Keratinocyte (primary cell): ENCODE measurements around the gene CYP11A1. TPM values are rescaled to one million over a fixed set of nuclear protein-coding genes. Genes with fewer than 3 reads are reported as not detected.

ENCODE experiments used
- DNase-seq: peaks from one replicate; pipeline ENCODE4 v3.0.0-alpha.2; 2011; ENCODE audit warnings: low read depth, missing footprints, low spot score
- FAIRE-seq: peaks from 2 replicates; lab custom pipeline; 2011; peaks lifted over from hg19 to GRCh38; lab: Jason Lieb, UNC
- H2AFZ ChIP-seq: 2 replicates; pipeline ENCODE4 v1.6.0; 2012; ENCODE audit warnings: low read length, control low read depth, inconsistent platforms; ENCODE audit not compliant: control insufficient read depth
- H3K27ac ChIP-seq: 2 replicates; pipeline ENCODE4 v1.5.1; 2011; ENCODE audit warnings: low read length; ENCODE audit not compliant: control insufficient read depth, insufficient read depth
- H3K27me3 ChIP-seq: 3 replicates; pipeline ENCODE4 v1.6.0; 2011; ENCODE audit warnings: low read length; ENCODE audit not compliant: control insufficient read depth, insufficient read depth; ENCODE audit errors: extremely low read depth
- H3K36me3 ChIP-seq, 2 experiments: 2 replicates in 1 of 2; 3 replicates in 1 of 2; pipeline ENCODE4 v1.5.1; 2011; ENCODE audit warnings: low read length in 2 of 2, mild to moderate bottlenecking in 1 of 2; ENCODE audit not compliant: control insufficient read depth in 2 of 2, insufficient read depth in 2 of 2; ENCODE audit errors: extremely low read depth in 1 of 2
- H3K4me1 ChIP-seq: 3 replicates; pipeline ENCODE4 v1.5.1; 2011; ENCODE audit warnings: low read length; ENCODE audit not compliant: control insufficient read depth, insufficient read depth; ENCODE audit errors: extremely low read depth
- H3K4me2 ChIP-seq: 3 replicates; pipeline ENCODE4 v1.6.0; 2011; ENCODE audit warnings: low read depth, low read length; ENCODE audit not compliant: control insufficient read depth, insufficient read depth; ENCODE audit errors: extremely low read depth
- H3K4me3 ChIP-seq, 3 experiments: fragments of 200-600 bp in 1 of 3; sonication (generic) in 1 of 3; 2 replicates in 2 of 3; 3 replicates in 1 of 3; pipeline ENCODE4 v1.5.1; 2011 to 2016; ENCODE audit warnings: low read length in 3 of 3, mild to moderate bottlenecking in 3 of 3, control low read depth in 2 of 3, inconsistent platforms in 1 of 3, low read depth in 1 of 3, mixed read lengths in 1 of 3, mixed run types in 1 of 3, moderate library complexity in 1 of 3; ENCODE audit not compliant: control insufficient read depth in 2 of 3, insufficient read depth in 2 of 3; ENCODE audit errors: extremely low read depth in 1 of 3
- H3K79me2 ChIP-seq: 2 replicates; pipeline ENCODE4 v1.6.0; 2012; ENCODE audit warnings: low read length; ENCODE audit not compliant: control insufficient read depth, insufficient read depth
- H3K9ac ChIP-seq: 3 replicates; pipeline ENCODE4 v1.6.0; 2011; ENCODE audit warnings: low read length; ENCODE audit not compliant: control insufficient read depth, insufficient read depth; ENCODE audit errors: extremely low read depth
- H3K9me1 ChIP-seq: 3 replicates; pipeline ENCODE4 v1.6.0; 2011; ENCODE audit warnings: low read length; ENCODE audit not compliant: control insufficient read depth, insufficient read depth; ENCODE audit errors: extremely low read depth
- H3K9me3 ChIP-seq: 2 replicates; pipeline ENCODE4 v1.5.1; 2012; ENCODE audit warnings: low read depth, low read length; ENCODE audit not compliant: control insufficient read depth
- H4K20me1 ChIP-seq: 3 replicates; pipeline ENCODE4 v1.6.0; 2011; ENCODE audit warnings: low read length; ENCODE audit not compliant: control insufficient read depth, insufficient read depth; ENCODE audit errors: extremely low read depth
- EZH2 ChIP-seq: IDR thresholded peaks from one replicate; pipeline ENCODE4 v1.6.1; 2012; ENCODE audit warnings: inconsistent platforms, mild to moderate bottlenecking, low read length, moderate library complexity
- dilution Hi-C: fragments of 300-500 bp; cut with MboI; formaldehyde crosslinking; loops from one replicate; pipeline ENCODE4 v1.7.0; 2020; ENCODE audit warnings: low sequenced_read_pairs; ENCODE audit not compliant: extremely low pct_ligation_motif_present
- polyA plus RNA-seq, 5 experiments: library from polyadenylated mRNA; depleted of rRNA in 3 of 5; stranded (reverse) in 3 of 5; stranded (forward) in 1 of 5; unstranded in 1 of 5; fragments of >200 nt; gene quantifications; 1 replicate in 1 of 5; 2 replicates in 3 of 5; 3 replicates in 1 of 5; pipeline versions ENCODE4 v1.2.1 to v1.2.3, GENCODE V29; 2011 to 2012; ENCODE audit warnings: missing spikeins in 2 of 5, low read depth in 1 of 5, low replicate concordance in 1 of 5
- TF ChIP-seq, protein P1 (sequence below), 3 experiments: IDR thresholded peaks in 1 of 3; conservative IDR thresholded peaks in 1 of 3; optimal IDR thresholded peaks in 1 of 3; 2 replicates in 2 of 3; 3 replicates in 1 of 3; pipeline versions ENCODE3 to v1.5.1; 2011; ENCODE audit warnings: low read length in 3 of 3, mild to moderate bottlenecking in 3 of 3, moderate library complexity in 2 of 3, control low read depth in 1 of 3, inconsistent platforms in 1 of 3; ENCODE audit not compliant: insufficient read depth in 2 of 3; ENCODE audit errors: extremely low read depth in 1 of 3

Gene CYP11A1
- polyA plus RNA-seq, 1 donor (not counting 4 experiments of a cell fraction or from before 2014, with no cell fraction given) = not detected

DNA sequence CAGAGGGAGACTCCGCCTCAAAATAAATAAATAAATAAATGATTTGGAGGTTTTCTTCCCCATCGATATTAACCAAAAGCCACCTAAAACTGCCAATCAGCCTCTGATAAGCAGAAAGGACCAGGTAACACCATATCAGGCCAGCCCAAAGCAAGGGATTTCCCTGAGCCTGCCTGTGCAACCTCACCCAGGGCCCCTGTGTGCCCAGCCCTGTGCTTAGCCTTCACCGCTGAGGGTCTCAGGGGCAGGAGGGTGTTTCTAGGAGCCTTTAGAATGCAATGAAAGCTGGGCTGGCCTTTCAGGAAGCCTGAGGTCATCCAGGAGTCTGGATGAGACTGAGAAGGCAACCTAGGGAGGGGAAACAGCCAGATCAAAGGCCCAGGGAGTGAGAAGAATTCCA lies 35.4 kb downstream of the CYP11A1 start:
- Histone ChIP-seq H3K4me1 (no peaks in the 10 kb centered on the region), H2AFZ (no peak overlapping the region), H3K79me2 (no peaks in the 10 kb centered on the region), H4K20me1 (peaks cover 3% of the 10 kb centered on the region), H3K4me2 (no peak overlapping the region), H3K36me3 (no peaks in the 10 kb centered on the region), H3K9ac (no peak overlapping the region), H3K9me3 (no peaks in the 10 kb centered on the region), H3K9me1 (no peaks in the 10 kb centered on the region), H3K27me3 (peaks cover 12% of the 10 kb centered on the region), H3K27ac (no peak overlapping the region), H3K4me3 (no peak overlapping the region)
- FAIRE-seq (no peak), DNase-seq (no peak)
- dilution Hi-C loops = no loop called here
- no peak for TF ChIP-seq EZH2
- TF ChIP-seq, protein P1, sequence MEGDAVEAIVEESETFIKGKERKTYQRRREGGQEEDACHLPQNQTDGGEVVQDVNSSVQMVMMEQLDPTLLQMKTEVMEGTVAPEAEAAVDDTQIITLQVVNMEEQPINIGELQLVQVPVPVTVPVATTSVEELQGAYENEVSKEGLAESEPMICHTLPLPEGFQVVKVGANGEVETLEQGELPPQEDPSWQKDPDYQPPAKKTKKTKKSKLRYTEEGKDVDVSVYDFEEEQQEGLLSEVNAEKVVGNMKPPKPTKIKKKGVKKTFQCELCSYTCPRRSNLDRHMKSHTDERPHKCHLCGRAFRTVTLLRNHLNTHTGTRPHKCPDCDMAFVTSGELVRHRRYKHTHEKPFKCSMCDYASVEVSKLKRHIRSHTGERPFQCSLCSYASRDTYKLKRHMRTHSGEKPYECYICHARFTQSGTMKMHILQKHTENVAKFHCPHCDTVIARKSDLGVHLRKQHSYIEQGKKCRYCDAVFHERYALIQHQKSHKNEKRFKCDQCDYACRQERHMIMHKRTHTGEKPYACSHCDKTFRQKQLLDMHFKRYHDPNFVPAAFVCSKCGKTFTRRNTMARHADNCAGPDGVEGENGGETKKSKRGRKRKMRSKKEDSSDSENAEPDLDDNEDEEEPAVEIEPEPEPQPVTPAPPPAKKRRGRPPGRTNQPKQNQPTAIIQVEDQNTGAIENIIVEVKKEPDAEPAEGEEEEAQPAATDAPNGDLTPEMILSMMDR (optimal IDR thresholded peaks at IDR 0.05 in 1 of 3, IDR thresholded peaks at IDR 0.05 in 1 of 3, conservative IDR thresholded peaks at IDR 0.05 in 1 of 3; ENCODE audit: extremely low read depth in 1 of 3, insufficient read depth in 2 of 3, low read length in 3 of 3) = no peak

DNA sequence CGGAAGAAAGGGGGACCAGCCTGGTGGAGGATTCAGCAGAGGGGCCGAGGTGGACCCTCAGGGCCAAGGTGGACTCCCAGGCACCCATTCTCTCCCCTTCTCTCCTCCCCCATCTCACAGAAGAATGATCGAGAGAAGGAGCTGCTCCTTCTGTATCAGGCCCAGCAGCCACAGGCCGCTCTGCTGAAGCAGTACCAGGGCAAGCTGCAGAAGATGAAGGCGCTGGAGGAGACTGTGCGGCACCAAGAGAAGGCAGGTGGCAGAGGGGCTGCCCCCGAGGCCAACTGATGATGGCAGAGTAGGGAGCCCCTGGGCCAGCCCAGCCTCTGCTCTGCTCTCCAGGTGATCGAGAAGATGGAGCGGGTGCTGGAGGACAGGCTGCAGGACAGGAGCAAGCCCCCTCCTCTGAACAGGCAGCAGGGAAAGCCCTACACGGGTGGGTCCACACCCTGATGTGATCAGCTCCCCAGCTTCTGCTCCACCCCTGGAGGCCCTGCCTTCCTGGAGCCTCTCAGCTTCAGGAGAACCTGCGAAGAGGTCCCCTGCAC lies 36.5 kb downstream of the CYP11A1 start:
- peaks cover 3% of the 10 kb centered on the region for H4K20me1 ChIP-seq
- TF ChIP-seq, protein P1 (optimal IDR thresholded peaks at IDR 0.05 in 1 of 3, IDR thresholded peaks at IDR 0.05 in 1 of 3, conservative IDR thresholded peaks at IDR 0.05 in 1 of 3; ENCODE audit: extremely low read depth in 1 of 3, insufficient read depth in 2 of 3, low read length in 3 of 3) = no peak
- dilution Hi-C loops = no loop called here

More for the DNA sequence above, 36.5 kb downstream of the CYP11A1 start:
- no peak for FAIRE-seq
- Histone ChIP-seq H2AFZ (no peak overlapping the region), H3K36me3 (no peaks in the 10 kb centered on the region), H3K9me1 (no peaks in the 10 kb centered on the region), H3K27ac (no peak overlapping the region), H3K9me3 (no peaks in the 10 kb centered on the region), H3K27me3 (peaks cover 12% of the 10 kb centered on the region), H3K4me3 (no peak overlapping the region), H3K79me2 (no peaks in the 10 kb centered on the region), H3K4me2 (no peak overlapping the region), H3K4me1 (no peaks in the 10 kb centered on the region), H3K9ac (no peak overlapping the region)
- DNase-seq = no peak
